HT1080 (cell line): Measurements from ENCODE around the gene AGRN. TPM values are rescaled to one million over a fixed set of nuclear protein-coding genes. Genes with fewer than 3 reads are reported as not detected.
"Not testable (repeated sequence)": the region's sequence is repeated elsewhere in the genome, so short reads cannot be mapped to it uniquely, and the experiment has no call there.

Source experiments
- DNase-seq: peaks from one replicate; pipeline ENCODE4 v3.0.0-alpha.2; 2015; ENCODE audit warnings: low read depth
- polyA plus RNA-seq, 2 experiments: library from polyadenylated mRNA; depleted of rRNA; stranded (reverse); fragments of >200 nt; gene quantifications; 2 replicates each; pipeline ENCODE4 v1.2.3, GENCODE V29; 2015
- total RNA-seq: library from RNA; depleted of rRNA; stranded (reverse); fragments of >200 nt; shearing (Covaris generic); gene quantifications from 2 replicates; pipeline ENCODE4 v1.2.3, GENCODE V29; 2014; rRNA removed

The AGRN gene
- total RNA-seq: 89.9 and 101 TPM in 2 replicates
- polyA plus RNA-seq (2015; cell fraction: cytosol; rRNA removed): 90.7 and 92.3 TPM in 2 replicates
- polyA plus RNA-seq (2015; cell fraction: nucleus; rRNA removed): 840 and 979 TPM in 2 replicates

GRCh38 chr1:1020000-1020404, at the start of gene AGRN:
AGRN (plus strand) TSS chr1:1020120; CDS start chr1:1020173, 53 bp downstream.
- no peak for DNase-seq

DNA sequence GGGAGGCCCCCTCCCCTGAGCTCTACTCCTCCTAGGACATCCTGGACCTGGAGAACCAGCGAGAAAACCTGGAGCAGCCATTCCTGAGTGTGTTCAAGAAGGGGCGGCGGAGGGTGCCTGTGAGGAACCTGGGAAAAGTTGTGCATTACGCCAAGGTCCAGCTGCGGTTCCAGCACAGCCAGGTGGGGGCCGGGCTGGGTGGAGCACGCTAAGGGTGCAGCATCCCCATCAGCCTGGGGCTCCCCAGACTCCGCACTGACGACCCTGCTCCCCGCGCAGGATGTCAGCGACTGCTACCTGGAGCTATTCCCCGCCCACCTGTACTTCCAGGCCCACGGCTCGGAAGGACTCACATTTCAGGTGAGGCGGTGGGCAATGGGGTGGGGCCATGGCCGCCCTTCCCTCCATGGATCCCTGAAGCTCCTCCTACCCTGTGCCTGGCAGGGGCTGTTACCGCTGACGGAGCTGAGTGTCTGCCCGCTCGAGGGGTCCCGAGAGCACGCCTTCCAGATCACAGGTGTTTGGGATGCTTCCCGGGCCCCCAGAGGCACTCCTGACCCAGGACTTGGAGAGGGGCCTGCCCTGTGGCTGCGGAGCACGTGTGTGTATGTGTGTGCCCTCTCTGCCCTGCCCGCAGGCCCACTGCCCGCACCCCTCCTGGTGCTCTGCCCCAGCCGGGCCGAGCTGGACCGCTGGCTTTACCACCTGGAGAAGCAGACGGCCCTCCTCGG, 49.5 kb upstream of the AGRN start:
- no peak for DNase-seq

DNA sequence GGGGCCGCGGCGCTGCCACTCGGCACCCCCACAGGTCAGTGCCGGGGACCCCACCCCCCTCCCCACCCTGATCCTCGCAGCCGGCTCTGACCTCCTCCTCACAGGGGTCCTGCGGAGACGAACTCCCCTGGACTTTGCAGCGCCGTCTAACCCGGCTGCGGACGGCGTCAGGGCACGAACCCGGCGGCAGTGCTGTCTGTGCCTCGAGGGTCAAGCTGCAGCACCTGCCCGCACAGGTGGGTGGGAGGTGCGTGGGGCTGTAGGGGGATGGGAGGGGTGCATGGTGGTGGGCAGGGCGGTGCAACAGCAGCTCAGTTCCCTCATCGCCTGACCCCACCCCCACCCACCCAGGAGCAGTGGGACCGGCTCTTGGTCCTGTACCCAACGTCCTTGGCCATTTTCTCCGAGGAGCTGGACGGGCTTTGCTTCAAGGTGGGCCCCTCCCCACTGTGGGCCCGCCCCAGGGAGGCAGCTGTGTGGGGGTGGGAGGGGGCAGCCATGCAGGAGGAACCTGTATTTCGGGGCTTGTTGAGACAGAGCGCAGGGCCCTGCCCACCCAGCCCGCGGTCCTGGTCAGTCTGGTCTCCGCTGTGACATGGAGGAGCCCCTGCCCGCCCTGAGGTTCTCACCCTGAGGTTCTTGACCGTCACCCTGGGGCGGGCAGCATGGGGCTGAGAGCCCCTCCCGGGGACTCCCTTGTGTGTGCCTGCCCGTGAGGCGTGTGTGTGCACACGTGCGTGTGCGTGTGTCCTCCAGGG, 48.8 kb upstream of the AGRN start:
- DNase-seq: no peak

DNA sequence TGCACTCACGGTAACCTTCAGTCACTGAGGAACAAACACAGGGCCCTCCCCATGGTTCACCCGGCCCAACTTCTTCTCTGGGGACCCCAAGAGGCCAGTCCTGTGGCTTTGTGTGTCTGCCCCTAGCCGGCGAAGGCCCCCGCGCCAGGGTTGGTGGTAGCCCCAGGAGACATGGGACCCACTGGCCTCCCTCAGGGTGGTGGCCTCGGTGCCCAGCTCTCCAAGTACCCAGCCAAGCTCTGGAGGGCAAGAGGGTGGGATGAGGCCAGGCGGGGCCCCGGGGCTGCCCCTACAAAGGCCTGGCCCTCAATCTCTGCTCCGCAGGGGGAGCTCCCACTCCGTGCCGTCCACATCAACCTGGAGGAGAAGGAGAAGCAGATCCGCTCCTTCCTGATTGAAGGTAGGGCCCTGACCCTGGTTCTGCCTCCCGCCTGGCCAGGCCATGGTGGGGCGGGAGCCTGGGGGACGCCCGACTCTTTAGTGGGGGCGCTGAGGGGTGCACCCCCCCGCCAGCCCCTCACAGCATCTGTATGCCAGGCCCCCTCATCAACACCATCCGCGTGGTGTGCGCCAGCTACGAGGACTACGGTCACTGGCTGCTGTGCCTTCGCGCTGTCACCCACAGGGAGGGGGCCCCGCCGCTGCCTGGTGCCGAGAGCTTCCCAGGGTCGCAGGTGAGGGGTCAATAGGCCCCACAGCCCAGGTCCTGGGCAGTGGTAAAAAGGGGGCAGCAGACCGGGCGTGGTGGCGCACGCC, 48.0 kb upstream of the AGRN start:
- DNase-seq: no peak

DNA sequence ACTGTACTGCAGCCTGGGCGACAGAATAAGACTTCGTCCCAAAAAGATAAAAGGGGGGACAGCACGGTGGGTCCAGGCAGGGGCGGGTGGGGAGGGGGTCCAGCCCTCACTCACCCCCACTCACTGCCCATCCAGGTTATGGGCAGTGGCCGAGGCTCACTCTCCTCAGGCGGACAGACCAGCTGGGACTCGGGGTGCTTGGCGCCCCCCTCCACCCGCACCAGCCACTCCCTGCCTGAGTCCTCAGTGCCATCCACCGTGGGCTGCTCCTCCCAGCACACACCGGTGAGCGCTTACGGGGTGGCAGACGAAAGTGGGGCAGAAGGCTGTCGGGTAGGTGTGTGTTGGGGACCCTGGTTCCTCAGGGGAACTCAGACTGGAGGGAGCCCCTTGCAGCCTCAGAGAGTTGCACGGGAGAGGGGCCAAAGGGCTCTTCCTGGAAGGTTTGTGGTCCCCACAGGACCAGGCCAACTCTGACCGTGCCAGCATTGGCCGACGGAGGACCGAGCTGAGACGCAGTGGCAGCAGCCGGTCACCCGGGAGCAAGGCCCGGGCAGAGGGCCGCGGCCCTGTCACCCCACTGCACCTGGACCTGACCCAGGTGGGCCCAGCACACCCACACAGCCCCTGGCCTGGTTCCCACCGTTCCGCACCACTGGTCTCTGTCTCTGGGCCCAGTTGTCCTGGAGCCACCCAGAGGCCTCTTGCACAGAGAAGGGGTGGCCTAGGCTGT, 47.0 kb upstream of the AGRN start:
- DNase-seq: no peak

GRCh38 chr1:973459-974292, 46.2 kb upstream of the AGRN start:
- DNase-seq: no peak

GRCh38 chr1:974293-974640, 45.7 kb upstream of the AGRN start:
- no peak for DNase-seq

GRCh38 chr1:974687-975328, 45.1 kb upstream of the AGRN start:
- DNase-seq: no peak

DNA sequence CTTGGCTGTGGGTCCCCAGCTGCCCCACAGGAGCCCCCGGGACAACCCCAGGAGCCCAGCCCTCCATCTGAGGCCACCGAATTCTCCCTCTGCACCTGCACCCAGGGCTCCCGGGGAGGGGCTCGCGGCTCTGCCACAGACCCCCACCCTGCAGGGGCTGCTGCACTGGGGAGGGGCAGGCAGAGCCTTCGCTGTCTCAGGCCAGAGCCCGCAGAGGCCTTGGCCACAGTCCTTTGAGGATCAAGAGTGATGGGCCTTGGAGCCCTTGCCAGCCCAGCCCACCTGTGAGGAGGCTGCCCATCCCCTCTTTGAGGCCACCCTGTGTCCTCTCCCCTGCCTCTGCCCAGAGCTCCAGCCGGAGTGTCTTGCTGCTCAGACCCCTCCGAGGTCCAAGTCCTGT, 44.6 kb upstream of the AGRN start:
- DNase-seq: no peak

GRCh38 chr1:975896-976683, 43.8 kb upstream of the AGRN start:
- DNase-seq: peak; percentile 83

DNA sequence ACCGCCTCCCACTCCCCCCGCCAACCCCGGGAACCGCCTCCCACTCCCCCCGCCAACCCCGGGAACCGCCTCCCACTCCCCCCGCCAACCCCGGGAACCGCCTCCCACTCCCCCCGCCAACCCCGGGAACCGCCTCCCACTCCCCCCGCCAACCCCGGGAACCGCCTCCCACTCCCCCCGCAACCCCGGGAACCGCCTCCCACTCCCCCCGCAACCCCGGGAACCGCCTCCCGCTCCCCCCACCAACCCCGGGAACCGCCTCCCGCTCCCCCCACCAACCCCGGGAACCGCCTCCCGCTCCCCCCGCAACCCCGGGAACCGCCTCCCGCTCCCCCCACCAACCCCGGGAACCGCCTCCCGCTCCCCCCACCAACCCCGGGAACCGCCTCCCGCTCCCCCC, 43.1 kb upstream of the AGRN start:
- DNase-seq: not testable (repeated sequence)

DNA sequence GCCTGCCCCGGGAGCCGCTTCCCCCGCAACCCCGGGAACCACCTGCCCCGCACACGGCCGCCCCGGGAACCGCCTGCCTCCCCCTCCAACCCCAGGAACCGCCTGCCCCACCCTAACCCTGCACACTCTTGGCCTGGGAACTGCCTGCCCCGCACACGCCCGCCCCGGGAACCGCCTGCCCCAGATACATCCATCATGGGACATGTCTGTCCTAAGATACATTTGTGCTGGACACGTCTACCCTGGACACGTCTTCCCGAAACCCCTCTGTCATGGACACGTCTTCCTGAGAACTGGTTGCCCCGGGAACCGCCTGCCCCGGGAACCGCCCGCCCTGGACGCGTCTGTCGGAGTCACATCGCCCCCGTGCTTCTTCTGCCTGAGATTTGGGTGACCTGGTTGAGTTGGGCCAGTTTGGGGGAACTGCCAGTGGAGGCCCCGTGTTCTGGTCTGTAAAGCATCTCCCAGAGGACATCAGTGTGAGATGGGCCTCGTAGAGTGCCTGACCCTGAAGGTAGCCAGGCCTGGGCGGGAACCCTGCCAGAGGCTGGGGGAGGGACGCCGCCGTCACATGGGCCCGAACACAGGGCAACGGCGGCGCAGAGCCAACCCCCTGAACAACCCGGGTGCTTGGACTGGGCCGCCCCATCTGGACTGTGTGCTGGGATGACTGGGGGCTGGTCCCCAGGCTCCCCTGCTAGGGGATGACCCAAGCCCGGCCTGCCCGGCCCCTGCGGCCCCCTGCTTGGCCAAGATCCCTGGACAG, 41.7 kb upstream of the AGRN start:
- no peak for DNase-seq

DNA sequence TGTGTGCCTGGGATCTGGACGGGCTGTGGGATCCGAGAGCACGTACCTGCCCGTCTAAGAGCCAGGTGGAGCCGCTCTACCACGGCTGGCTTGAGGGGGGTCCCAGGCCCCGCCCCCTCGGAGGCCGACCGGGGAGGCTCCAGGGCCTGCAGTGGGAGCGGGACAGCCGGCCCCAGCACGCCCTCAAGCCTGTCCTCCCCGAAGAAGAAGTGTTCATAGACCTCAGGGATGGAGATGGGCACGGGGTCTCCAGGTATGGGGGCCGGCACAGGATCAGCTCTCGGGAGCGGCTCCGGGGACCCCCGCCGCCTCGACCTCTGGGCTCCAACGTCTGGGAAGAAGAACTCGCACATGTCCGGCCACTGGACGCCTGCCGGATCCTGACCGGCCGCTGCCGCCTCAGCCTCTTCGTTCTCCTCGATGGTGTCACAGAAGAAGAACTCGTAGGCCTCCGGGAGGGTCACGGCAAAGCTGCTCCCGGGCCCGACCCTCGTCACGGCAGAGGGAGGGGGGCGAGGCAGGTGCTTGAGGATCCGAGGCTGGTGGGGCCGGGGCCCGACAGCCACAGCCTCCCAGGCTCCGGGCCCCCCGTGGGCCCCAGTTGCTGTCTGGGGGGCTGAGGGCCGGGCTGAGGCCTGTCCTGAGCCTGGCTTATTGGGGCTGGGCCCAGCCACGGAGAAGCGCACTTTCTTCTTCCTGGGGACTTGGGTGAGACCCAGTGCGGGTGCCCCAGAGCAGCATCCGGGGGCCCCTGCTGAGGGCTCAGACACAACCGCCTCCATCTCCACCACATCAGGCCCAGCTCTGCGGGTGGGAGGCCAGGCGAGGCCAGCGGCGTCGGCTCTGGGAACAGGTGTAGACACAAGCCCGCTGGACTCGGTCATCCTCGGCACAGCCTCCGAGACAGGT, 40.8 kb upstream of the AGRN start:
- DNase-seq: no peak

- no peak for DNase-seq
These were observed 40.2 kb upstream of the AGRN start for GRCh38 chr1:979744-980072.

- no peak for DNase-seq
These were observed 39.8 kb upstream of the AGRN start for GRCh38 chr1:980137-980571.

DNA sequence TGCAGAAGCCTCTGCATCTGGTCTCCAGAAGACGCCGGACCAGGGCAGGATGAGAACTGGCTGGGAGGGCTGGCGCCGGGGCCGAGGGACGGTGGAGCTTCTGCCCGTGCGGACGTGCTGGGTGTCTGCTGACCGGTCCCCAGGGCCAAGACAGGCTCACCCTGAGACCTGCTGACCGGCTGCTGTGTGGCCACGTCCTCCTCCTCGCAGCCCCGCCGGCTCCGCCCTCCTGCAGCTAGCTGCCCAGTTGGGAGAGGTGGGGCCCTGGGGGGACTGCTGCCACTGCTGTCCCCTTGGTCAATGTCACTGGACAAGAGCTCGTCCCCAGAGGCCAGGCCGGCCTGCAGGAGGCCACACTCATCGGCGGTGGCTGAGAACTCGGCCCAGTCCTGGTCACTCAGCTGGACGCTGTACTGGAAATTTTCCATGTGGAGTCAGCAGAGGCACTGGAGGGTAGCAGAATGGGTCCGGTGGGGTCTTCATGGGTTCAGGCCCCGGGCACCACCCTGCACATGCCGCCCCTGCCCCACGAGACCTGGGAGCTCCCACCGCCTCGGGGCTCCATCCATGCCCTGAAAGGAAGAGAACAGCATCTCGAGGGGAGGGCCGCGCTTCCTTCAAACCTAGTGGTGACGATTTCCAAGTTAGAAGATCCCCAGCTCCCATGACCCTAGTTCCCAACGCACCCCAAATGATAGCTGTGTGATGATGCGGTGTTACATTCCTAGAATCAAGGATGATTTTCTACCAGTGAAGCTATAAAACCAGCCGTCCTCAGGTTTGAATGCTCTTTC, 39.1 kb upstream of the AGRN start:
- DNase-seq: no peak
